Measurements from ENCODE around the gene CCDC112.

CCDC112 gene

DNA sequence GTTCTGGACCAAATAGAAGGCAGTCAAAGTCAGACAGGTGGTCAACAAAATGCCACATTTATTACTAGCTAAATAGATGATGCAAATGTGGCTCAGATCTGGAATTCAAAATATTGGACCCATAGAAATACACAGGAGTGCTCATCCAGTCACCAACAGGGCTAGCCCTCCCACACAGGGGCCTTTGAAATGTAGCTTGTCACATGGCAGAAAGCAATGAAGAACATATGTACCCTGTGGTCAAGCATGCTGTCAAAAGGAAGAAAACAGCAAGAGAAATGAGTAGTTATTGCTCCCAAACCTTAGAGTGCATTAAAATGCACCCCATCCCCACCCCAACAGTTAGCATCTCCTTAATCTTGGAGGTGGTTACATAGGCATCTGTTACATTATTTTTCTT is 20.9 kb upstream of the CCDC112 start:
- no peak for ATAC-seq

DNA sequence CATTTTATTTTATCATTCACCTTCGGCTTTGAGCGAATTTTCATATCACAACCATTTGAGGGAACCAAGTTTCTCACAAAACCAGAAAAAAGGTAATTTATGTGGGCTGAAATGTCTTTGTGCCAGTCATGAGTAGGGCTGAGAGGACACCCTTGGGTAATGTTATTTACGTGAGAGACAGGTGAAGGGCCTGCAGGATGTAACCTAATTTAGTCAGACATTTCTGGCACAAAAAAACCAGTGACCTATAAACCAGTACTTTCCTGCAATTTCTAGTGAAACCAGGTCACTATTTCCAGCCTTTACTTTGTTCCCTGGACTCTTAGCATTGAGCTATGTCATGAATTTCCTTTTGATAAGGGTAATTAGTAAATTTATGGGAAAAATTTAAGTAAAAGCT is 17.2 kb upstream of the CCDC112 start:
- ATAC-seq (no peak), DNase-seq (no peak)

More for the DNA sequence above, 20.9 kb upstream of the CCDC112 start:
- no peak for DNase-seq

DNA sequence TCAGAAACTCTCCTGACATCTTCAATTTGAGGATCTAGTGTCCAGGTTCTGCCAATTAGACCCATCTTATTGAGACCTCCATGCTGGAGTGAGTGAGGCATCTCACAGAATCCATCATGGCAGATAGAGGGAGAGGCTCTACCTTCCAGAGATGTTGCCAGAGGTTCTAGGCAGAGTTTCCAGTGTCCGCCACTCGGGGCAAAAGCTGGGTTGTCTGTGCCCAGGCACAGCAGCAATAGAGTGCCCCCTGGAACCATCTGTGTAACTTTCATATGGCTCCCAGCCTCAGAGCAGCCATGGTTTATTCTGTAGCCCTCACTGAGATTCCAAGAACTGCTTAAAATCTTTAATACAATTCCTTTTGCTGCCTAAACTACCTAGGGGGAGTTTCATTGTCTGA is 16.6 kb upstream of the CCDC112 start:
- DNase-seq (no peak), ATAC-seq (no peak)

DNA sequence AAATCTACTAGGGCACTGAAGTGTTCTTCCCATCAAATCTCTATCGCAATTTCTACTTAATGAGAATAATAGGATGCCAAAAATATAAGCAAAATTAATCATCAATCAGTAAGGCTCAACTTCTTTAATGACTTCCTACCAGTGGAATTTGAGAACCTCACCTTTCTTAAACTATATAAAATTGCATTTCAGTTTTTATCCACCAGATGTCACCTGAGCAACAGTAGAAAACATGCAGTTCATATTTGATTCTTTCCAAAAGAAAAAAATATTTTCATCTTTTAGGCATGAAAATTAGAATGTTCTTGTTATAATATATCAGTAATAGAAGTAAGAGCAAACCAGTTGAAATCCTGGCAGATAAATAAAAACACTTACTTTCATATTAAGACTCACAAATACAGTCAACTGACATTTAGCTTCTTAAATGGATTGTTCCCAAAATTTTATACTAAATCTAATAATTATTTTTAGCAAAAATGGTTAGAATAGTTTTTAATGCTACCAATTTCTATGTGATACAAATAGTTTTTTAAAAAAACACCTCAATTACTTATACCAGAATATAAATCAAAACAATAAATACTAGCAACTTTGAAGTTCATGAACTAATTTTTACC is 13.4 kb upstream of the CCDC112 start:
- ATAC-seq: no peak

DNA sequence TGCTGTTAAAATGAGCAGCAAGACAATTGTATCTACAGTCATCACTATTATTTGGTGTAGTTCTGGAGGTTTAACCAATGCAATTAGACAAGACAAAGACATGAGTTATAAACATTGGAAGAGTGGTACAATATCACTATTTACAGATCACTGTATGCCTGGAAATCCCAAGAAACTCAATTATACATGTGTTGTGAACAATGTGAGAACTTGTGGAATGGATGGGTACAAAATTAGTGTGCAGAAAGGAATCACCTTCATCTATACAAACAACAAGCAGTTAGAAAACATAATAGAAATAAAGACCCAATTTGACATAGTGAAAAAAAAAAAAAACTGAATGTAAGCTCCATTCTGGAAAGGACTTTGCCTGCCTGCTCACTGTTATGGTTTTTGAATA is 12.4 kb upstream of the CCDC112 start:
- ATAC-seq: no peak
- no peak for DNase-seq

More for the DNA sequence above, 13.4 kb upstream of the CCDC112 start:
- no peak for DNase-seq

DNA sequence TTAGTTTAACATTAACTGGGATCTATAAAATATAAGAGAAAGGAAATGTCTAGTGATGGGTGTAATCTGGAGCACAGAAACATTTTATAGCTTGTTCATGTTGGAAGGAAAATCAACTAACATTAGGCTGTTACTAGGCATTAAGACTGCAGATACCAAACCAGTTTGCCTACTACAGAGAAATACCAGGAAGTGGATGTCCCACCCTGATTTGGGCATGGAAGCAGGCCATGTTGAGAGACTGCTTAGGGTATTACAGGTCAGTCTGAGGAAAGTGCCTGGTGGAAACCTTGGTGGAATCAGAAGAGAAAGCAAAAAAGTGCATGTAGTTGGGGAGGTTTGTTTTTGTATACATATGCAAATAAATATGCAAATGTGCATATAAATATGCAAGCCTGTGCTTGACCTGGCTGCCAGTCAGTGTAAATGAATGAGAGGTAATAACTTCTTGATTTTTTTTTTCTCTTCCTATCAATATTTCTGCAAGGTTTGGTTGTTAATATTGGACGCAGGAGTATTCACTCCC is 9.6 kb upstream of the CCDC112 start:
- ATAC-seq (no peak), DNase-seq (no peak)

DNA sequence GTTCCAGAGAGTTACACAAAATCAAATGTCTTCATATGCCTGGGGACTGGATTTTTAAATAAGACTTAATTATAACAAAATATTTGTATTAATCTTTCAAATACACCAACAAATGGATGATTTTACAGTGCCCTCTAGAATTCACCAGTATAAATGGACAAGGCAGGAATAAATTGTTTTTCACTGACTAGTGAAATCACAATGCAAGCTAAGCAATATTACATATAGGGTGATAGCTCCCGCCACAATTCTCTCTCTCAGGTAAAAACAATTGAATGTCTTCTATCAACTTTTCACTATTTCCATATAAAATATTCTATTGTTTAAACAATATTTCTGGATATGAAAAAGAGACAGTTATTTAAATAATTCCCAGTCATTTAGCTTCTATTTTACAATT is 8.0 kb upstream of the CCDC112 start:
- DNase-seq: no peak
- ATAC-seq: no peak

DNA sequence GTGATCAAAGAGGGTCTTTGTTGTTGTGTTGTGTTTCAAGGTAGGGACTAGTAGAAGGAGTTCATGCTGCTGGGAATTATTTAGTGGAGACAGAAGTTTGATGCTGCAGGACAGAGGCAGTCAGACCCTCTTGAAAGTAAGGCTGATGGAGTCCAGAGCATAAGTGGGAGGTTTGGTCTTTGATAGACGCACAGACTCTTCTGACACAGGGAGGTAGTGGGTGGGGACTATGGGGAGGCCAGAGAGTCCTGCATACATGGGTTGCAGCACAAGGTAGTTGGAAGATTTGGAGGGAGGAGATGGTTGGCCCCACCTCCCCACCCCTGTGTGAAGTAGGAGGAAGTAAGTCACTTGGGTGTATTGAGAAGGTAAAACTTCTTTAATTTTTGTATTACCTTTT is 2.4 kb upstream of the CCDC112 start:
- ATAC-seq (no peak), DNase-seq (no peak)

DNA sequence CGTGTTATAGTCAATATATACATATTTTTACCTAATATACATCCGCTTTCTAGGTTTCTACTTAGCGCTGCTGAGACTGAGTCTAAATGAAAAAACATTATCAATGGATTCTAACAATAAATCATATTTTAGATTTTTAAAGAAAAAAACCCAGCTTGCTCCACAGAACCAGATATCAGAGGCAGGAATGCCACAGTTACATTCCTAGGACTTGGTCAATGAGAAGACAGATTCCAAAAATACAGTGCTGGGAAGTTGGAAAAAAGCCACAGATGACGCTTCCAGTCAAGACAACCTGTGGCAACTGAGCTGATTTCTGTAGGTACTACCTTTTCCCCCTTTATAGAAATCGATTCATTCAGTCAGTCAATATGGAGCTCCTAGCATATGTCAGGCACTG is 577 bp upstream of the CCDC112 start:
- DNase-seq (no peak), ATAC-seq (no peak)

DNA sequence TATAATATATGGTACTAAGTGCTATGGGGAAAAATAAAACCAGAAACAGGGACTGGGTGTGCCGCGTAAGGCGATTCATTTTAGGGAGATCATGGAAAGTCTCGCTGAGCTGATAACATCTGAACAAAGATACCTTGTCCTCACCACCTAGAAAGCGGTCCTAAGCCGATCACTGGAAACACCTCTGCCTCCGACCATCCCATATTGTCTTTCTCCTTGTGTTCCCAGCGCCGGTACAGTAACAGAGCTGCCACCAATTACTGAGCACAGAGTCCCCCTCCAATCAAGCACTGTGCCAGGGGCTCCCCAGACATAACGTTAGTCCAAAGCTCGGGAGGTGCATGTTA is 704 bp downstream of the CCDC112 start:
- ATAC-seq (peak; percentile 14), DNase-seq (no peak)

DNA sequence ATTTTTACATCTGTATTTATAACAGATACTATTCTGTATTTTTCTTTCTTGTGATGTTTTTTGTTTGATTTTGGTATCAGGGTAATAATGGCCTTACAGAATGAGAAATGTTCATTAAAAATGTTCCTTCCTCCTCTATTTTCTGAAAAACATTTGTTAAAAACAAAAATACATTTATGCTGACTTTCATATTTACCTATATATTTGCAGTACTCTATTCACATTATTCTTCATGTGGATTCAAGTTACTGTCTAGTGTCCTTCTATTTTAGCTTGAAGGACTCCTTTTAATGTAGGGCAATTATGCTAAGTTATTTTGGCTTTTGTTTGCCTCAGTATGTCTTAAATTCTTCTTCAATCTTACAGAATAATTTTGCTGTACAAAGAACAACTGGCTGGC is 5.1 kb downstream of the CCDC112 start:
- DNase-seq (no peak), ATAC-seq (no peak)

DNA sequence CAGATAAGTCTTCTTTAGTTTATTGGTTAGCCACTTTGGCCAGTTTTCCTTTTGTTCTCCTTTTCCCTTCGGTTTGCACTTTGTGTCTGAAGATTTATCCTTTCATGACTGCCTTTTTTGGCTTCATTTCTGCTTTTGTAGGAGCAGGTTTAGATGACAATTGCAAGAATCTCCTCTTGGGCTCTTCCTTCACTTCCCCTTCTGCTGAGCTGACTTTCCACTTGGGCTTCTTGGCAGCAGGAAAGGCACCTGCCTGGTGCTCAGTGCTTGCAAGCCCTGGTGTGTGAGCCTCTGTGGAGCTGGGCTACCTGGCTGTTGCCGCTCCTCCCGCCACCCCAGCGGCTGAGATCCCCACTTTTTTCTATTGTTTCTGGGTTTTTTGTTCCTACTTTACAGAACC is 7.3 kb downstream of the CCDC112 start:
- no peak for ATAC-seq
- DNase-seq: no peak

DNA sequence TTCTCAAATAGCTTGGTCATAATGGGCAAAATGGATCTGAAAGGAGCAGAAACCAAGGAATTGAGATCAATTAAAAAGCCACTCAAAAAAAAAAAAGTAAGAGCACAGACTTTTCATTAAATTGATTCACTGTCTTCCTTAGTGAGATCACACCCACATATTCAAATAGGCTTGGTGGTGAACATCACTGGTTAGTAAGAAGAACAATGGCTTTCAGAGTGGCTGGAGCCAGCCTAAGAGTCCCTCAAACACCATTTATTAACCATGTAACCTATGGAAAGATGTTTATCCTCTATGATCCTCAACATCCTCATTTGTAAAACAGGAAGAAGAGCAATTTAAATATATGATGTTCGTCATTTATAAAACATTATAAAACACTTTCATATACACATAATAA is 12.4 kb downstream of the CCDC112 start:
- no peak for DNase-seq
- no peak for ATAC-seq

DNA sequence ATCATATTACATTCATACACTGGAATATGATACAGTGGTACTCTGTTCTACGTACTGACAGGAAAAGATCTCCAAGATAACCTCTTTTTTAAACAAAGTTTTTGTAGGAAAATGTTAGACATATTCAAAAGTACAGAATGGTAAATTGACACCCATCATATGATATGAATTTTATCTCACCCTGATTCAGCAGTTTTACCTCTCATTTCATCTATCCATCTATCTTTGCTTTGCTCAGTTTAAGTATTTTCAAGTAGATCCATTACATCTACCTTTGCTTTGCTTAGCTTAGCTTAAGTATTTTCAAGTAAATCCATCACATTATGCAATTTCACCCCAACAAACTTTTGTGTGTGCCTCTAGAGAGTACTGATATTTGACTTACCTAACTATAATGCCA is 14.3 kb downstream of the CCDC112 start:
- ATAC-seq: no peak
- DNase-seq: no peak

DNA sequence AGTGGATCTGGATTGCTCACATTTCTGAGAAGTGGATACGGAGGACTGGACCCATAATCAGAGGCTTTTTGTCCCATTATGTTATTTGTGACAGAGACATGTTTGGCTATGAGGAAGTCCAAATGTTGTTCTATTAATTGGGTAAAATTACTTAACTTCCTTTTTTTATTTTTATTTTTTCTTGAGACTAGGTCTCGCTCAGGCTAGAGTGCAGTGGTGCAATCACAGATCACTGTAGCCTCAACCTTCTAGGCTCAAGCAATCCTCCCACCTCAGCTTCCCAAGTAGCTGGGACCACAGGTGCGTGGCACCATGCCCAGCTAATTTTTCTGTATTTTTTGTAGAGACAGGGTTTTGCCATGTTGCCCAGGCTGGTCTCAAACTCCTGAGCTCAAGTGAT is 21.9 kb downstream of the CCDC112 start:
- DNase-seq (no peak), ATAC-seq (no peak)

DNA sequence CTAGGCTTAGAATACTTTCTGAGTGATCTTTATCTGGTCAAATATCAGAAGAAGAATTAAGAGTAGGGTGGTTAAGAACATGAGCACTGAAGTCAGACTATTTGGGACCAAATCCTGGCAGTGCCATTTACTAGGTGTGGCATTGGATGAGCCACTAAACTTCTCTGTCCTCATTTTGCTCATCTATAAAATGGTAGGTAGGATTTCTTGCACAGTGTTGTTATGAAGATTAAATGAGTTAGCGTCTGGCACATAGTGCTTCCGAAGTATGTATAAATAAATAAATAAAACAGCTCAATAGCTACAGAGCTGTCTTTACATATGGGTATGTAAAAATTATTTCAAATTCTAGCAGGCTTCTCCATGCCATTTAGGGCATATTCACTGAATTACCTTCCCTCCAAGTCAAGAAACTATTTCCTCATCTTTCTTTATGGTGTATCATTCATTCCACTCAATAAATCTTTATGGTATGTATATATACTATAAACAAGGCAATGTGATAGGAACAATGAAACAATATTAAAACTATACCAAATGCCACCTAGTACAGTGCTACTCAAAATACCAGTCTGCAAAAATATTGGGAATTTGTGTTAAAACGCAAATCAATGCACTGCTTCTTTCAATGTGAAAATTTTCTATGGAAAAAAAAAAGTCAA is 24.0 kb downstream of the CCDC112 start:
- DNase-seq: no peak
- no peak for ATAC-seq

DNA sequence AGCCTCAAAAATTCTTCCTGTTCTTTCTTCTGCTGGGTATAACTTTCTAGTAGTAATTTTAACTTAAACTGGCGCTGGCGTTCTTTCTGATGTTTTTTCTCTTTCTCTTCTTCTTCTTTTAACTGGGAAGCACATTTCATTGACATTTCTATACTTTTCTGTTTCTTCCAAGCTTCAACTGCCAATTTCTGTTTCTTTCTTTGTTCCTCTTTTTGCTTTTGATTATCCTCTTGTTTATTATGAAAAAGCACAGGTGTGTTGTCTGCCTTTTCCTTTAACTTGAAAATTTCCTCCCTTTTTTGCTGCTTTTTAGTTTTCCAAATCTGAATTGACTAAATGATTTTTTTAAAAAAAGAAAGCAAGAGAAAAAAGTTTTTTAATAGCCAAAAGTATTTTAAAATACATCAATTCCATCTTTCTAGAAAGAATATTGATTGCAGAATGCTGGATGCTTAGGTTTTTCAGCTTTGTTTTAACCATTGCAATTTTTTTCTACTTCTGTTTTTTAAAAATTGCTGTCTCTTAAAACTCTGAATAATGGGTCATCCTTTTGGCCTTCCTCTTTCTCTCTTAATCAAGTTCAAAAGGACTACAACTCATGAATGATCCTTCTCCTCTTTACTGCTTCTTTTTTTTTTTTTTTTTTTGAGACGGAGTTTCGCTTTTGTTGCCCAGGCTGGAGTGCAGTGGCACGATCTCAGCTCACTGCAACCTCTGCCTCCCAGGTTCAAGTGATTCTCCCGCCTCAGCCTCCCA is 25.0 kb downstream of the CCDC112 start:
- DNase-seq: no peak
- ATAC-seq: no peak

DNA sequence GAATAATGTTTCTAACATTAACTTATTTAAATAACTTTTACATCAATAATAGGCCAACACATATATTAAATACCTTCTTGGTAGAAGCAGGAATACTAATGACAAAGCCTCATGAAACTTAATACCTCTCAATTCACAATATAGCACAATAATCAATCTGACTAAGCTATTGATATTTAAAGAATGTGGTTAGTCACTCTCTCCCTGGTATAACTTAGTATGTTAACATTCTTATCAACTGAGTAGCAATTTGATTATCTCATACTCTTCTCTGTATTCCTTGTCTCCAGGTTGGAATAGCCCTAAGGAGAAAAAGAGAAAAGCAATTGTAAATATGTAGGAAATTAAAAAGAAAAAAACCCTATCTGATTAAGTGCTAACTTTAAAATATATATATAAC is 28.8 kb downstream of the CCDC112 start:
- DNase-seq (no peak), ATAC-seq (no peak)

DNA sequence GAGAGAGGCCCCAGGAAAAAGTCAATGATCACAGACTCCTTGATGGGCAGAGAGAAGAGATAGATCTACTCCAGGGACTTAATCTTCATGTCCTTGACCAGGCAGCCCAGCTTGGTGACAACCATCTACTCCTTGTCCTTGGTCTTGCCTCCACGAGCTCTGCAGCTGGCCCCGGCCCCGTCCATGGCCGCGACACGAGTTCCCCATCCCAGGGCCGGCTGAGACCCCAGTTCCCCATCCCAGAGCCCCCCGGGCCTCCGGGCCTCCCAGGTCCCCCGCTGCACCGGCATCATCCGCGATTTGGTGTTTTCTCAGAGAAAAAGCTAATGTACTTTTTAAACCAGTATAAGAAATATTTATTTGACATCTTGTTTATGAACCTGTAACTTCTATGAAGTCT is 31.2 kb downstream of the CCDC112 start:
- no peak for ATAC-seq

DNA sequence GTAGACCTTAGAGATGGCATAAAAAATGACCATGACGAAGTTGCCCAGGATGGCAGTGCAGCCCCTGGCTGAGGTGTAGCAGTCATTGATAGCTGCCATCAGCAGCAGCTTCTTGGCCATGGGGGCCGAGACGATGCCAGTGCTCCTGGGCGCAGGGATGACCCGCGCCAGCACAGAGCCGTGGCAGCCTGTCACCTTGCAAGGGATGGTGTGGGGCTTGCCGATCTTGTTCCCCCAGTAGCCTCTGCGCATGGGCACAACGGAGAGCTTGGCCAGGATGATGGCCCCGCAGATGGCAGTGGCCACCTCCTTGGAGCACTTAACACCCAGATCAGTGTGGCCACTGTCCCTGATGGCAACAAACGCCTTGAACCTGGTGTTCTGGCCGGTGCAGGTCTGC is 31.7 kb downstream of the CCDC112 start:
- ATAC-seq (no peak), DNase-seq (no peak)

More for the DNA sequence above, 31.2 kb downstream of the CCDC112 start:
- DNase-seq: no peak

DNA sequence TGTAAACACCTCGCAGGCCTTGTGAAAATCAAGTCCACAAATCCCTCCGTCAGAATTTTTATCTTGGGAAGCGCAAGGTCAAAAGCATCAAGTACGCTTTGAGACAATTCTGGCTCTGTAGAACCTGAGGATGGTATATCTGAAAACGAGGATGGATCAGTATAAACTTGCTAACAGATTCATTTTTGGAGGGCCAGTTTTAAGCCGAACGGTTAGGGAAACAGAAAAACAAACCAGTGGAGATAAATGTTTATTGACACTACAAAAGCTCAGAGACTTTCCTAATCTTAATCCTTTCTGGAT is 33.4 kb downstream of the CCDC112 start:
- ATAC-seq (no peak), DNase-seq (no peak)

DNA sequence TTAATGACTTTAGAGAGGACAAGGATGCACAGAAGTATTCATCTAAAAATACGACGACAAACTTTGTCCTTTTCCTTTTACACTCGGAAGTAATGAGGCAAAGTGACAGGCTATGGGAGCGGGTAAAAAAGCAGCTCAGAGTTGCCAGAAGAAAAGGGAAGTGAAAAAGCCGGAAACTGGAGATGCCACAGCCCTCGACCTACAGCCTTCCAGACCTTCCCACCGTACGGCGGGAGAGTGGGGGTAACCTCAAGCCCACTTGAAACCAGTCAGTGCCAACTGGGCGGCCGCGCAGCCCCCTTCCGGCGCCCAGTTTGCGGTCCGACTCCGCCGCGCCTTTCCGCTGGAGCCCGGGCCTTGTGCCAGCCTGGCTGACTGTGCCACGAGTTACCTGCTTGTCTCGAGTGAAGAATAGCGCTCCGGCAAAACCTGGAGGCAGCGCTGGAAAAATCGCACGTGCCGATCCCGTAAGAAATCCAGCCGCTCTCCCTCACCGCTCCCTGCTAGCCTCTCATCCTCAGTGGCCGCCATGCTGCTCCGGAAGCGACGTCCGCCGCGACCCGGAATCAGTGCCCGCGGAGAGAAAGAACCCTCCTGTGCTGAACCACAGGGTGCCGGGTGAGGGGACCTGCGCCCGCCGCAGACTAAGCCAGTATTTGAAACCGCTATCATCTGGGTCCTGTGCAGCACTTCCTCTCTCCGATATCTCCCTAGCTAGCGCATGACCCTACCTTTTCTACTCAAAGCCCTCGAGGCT is 34.0 kb downstream of the CCDC112 start, which contains the start of gene PGGT1B:
PGGT1B (minus strand) TSS at position 557 of the 757 bp plus-strand sequence; CDS start at position 531, 26 bp downstream.
- ATAC-seq (peak; percentile 94), DNase-seq (peak; percentile 80)

DNA sequence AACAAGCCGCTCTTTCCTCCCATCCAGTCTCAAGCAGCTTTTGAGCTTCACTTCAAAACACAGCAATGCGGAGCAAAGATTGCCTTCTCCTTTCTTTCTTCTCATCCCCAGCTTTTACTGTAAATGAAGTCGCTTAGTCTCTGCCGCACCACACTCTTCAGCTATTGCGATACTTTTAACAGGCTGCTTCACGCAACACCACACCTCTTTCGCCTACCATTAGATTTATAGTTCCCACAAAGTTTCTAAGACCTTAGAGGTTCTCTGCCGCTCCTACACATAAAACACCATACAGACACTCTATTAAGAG is 34.5 kb downstream of the CCDC112 start:
- no peak for DNase-seq
- peak; percentile 29 for ATAC-seq

Measured in stimulated activated naive CD8-positive, alpha-beta T cell treated with anti-CD3 and anti-CD28 coated beads, Interleukin-15, Interleukin-2, amounts not matched to agents 100 U/mL and 50 U/mL, for 24 hours (primary cell).